ENCODE measurements around the gene UQCRC2. TPM values are rescaled to one million over a fixed set of nuclear protein-coding genes. Genes with fewer than 3 reads are reported as not detected.

The UQCRC2 gene
- total RNA-seq, 4 donors from 2014 or later, result 163 to 198 (median 177) TPM

DNA sequence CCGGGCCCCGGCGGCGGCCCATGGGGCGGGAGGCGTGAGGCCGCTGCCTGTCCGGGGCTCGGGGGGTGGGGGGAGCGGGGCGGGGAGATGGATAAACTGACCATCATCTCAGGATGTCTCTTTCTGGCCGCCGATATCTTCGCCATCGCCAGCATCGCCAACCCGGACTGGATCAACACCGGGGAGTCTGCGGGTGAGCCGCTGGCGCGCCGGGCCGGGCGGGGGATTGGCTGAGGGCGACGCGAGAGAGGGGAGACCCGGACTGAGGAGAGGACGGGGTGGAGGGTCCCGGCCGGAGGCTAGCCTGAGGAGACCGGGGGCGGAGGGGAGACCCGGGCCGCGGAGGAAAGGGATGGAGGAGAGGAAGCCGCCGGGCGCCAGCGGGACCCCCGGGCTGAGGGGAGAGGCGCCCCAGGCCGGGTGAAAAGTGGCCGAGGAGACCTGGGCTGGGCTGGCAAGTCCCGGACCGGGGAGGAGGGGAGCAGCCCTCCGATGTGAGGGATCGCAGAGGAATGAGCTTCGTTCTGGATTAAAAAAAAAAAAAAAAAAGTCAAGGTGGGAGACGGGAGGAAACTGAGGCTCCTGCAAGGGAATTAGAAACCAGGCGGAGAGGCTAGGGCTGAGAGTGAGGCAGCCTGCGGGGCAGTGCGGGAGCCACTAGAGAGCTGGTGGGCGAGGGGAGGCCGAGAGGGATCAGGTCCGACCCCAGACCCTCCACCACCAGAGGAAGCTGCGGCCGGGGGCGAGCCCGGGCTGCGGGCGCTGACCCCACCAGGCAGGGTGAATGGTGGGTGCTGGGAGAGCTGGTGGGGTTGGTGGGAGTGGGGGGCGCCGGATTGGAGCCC, 55.3 kb downstream of the UQCRC2 start:
- peak; percentile 37 for ATAC-seq
- H3K27me3 ChIP-seq, result no peaks in the 10 kb centered on the region
- H3K27ac ChIP-seq, result peak overlapping the region in 3 of 4 donors; percentile 79 to 93 (median 91)
- no peaks in the 10 kb centered on the region for H3K9me3 ChIP-seq
- peak overlapping the region; percentile 75 to 94 for H3K4me3 ChIP-seq
- 0% methylated on average over 8 to 12 of the region's 65 CpGs for WGBS, 2 donors (ENCODE audit: low coverage in 1 of 2)
- no peaks in the 10 kb centered on the region for H3K36me3 ChIP-seq
- TF ChIP-seq, protein P1, sequence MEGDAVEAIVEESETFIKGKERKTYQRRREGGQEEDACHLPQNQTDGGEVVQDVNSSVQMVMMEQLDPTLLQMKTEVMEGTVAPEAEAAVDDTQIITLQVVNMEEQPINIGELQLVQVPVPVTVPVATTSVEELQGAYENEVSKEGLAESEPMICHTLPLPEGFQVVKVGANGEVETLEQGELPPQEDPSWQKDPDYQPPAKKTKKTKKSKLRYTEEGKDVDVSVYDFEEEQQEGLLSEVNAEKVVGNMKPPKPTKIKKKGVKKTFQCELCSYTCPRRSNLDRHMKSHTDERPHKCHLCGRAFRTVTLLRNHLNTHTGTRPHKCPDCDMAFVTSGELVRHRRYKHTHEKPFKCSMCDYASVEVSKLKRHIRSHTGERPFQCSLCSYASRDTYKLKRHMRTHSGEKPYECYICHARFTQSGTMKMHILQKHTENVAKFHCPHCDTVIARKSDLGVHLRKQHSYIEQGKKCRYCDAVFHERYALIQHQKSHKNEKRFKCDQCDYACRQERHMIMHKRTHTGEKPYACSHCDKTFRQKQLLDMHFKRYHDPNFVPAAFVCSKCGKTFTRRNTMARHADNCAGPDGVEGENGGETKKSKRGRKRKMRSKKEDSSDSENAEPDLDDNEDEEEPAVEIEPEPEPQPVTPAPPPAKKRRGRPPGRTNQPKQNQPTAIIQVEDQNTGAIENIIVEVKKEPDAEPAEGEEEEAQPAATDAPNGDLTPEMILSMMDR (IDR thresholded peaks at IDR 0.05), result no peak
- TF ChIP-seq POLR2AphosphoS5 (IDR thresholded peaks at IDR 0.05) (no peak), POLR2A (IDR thresholded peaks at IDR 0.05) (no peak), EP300 (IDR thresholded peaks at IDR 0.05) (no peak)
- peaks cover 0 to 41% (median 11%) of the 10 kb centered on the region in 3 donors for H3K4me1 ChIP-seq

GRCh38 chr16:22010902-22011301, 57.7 kb downstream of the UQCRC2 start:
- Histone ChIP-seq H3K9me3 (no peaks in the 10 kb centered on the region), H3K4me1 (peaks cover 3 to 55% (median 11%) of the 10 kb centered on the region in 3 donors), H3K4me3 (no peak overlapping the region), H3K27ac (no peak overlapping the region), H3K27me3 (no peaks in the 10 kb centered on the region), H3K36me3 (no peaks in the 10 kb centered on the region)
- TF ChIP-seq EP300 (IDR thresholded peaks at IDR 0.05), result no peak
- TF ChIP-seq, protein P1 (IDR thresholded peaks at IDR 0.05), result no peak
- no peak for TF ChIP-seq POLR2A (IDR thresholded peaks at IDR 0.05)
- TF ChIP-seq POLR2AphosphoS5 (IDR thresholded peaks at IDR 0.05), result no peak
- ATAC-seq, result no peak
- WGBS, 2 donors (ENCODE audit: low coverage in 1 of 2), result 59 to 81% methylated on average over 5 of the region's 5 CpGs

GRCh38 chr16:22012241-22012640, 59.1 kb downstream of the UQCRC2 start:
- H3K27me3 ChIP-seq, result no peaks in the 10 kb centered on the region
- no peaks in the 10 kb centered on the region for H3K36me3 ChIP-seq
- peaks cover 3 to 62% (median 7%) of the 10 kb centered on the region in 3 donors for H3K4me1 ChIP-seq
- H3K9me3 ChIP-seq, result no peaks in the 10 kb centered on the region
- TF ChIP-seq EP300 (IDR thresholded peaks at IDR 0.05), result no peak
- no peak for TF ChIP-seq POLR2AphosphoS5 (IDR thresholded peaks at IDR 0.05)
- TF ChIP-seq POLR2A (IDR thresholded peaks at IDR 0.05), result no peak
- TF ChIP-seq, protein P1 (IDR thresholded peaks at IDR 0.05), result no peak
- H3K4me3 ChIP-seq, result no peak overlapping the region
- 38 to 47% methylated on average over 2 of the region's 2 CpGs for WGBS, 2 donors (ENCODE audit: low coverage in 1 of 2)
- H3K27ac ChIP-seq, result no peak overlapping the region
- ATAC-seq, result no peak

DNA sequence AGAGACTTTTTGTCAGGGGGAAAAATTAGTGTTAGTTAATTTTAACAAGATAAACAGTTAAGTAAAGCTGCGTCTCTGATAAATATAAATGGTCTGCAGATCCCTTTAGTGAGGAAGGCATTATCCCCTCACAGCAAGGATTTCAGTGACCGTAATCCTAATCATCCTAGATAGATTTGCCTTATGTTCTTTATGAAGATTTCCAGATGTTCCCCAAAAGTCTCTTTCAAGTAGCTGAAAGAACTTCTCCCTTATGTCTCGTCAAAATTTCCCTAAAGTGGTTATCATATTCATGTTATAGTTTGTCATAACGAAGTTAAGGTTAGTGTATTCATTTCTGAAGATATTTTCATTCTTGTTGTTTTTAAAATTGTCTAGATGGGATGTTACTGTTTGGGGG, 60.3 kb downstream of the UQCRC2 start:
- TF ChIP-seq EP300 (IDR thresholded peaks at IDR 0.05), result no peak
- no peak for TF ChIP-seq POLR2AphosphoS5 (IDR thresholded peaks at IDR 0.05)
- no peak for TF ChIP-seq POLR2A (IDR thresholded peaks at IDR 0.05)
- TF ChIP-seq, protein P1 (IDR thresholded peaks at IDR 0.05), result no peak

More for the DNA sequence above, 60.3 kb downstream of the UQCRC2 start:
- no peaks in the 10 kb centered on the region for H3K36me3 ChIP-seq
- H3K27me3 ChIP-seq, result no peaks in the 10 kb centered on the region
- WGBS, 2 donors (ENCODE audit: low coverage in 1 of 2), result 64 to 74% methylated on average over 4 of the region's 4 CpGs
- H3K4me3 ChIP-seq, result no peak overlapping the region
- H3K27ac ChIP-seq, result no peak overlapping the region
- ATAC-seq, result no peak
- peaks cover 3 to 70% (median 6%) of the 10 kb centered on the region in 3 donors for H3K4me1 ChIP-seq
- no peaks in the 10 kb centered on the region for H3K9me3 ChIP-seq
